Measurements from ENCODE around the gene ZDHHC13.

The ZDHHC13 gene

GRCh38 chr11:19117760-19118097 is 761 bp downstream of the ZDHHC13 start:
- TF ChIP-seq CTCF (IDR thresholded peaks at IDR 0.05) = no peak

DNA sequence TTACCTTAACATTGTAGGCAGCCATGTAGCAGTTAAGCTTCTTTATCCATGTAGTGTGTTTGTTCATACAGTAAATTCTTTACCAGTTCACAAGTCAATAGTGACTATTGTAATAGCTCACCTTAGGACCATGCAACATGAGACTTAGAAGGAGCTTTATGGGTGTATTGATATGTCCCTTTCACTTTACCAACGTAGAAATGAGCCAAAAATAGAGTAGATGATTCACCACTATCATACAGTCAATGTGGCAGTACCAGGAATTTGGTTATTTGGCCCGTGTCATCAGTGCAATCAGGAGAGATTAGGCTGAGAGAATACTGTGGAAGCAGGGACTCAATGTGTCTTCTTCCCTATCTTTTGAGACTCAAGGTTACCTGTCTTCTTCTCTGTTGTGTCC is 4.7 kb downstream of the ZDHHC13 start:
- TF ChIP-seq CTCF (IDR thresholded peaks at IDR 0.05) = no peak

DNA sequence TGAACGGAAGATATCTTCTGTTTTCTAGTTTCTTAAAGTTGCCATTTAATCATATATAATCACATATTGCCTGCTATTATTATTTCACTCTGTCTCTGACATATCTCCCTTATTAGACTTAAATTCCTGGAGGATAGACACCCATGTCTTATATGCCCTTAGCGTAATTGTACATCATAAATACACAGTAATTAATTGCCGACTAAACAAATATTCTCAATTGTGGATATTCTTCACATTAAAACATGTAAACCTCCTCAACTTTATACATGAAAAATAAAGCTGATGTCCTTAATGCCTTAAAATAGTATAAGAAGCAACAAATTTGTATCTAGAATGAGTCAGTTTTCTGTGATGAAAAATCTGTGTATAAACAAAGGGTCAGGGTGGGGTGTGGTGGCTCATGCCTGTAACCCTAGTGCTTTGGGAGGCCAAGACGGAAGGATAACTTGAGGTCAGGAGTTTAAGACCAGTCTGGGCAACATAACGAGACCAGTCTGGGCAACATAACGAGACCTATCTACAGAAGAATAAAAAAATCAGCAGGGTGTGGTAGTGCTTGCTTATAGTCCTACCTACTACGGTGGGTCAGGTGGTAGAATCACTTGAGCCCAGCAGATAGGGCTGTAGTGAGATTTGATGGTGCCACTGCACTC is 6.1 kb downstream of the ZDHHC13 start:
- no peak for TF ChIP-seq CTCF (IDR thresholded peaks at IDR 0.05)

DNA sequence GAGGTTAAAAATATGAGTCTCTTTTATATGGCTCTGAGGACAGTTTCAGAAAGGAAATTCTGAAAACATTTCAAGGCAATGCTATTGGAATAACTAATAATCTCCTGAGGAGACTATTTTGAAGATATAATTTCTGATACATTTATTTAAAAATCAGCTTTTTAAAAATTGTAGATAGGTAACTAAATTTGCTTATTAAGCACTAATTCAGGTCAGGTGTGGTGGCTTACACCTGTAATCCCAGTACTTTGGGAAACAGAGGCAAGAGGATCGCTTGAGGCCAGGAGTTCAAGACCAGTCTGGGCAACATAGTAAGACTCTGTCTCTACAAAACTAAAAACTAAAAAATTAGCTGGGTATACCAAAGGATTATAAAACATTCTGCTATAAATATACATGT is 17.0 kb downstream of the ZDHHC13 start:
- TF ChIP-seq CTCF (IDR thresholded peaks at IDR 0.05) = no peak

GRCh38 chr11:19145319-19145718 is 28.4 kb downstream of the ZDHHC13 start:
- TF ChIP-seq CTCF (IDR thresholded peaks at IDR 0.05) = no peak

DNA sequence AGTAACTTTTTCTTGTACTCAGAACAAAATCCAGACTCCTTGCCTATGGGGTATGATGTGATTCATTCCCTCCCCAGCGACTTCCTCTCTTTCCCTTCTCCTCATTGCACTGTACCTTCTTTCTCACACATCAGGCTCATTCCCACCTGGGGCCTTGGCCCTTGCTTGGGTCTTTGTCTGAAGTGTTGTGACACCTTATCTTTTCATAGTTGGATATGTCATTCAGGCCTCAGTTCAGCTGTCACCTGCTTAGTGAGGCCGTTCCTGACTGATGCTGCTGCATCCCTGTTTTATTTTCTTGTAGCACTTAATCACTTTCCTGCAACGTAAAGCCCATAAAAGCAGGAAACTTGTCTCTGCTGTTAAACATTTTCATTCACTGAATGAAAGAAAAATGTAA is 39.9 kb downstream of the ZDHHC13 start:
- TF ChIP-seq CTCF (IDR thresholded peaks at IDR 0.05) = no peak

- TF ChIP-seq CTCF (IDR thresholded peaks at IDR 0.05) = no peak
Observed at GRCh38 chr11:19160847-19161246, 43.9 kb downstream of the ZDHHC13 start.

DNA sequence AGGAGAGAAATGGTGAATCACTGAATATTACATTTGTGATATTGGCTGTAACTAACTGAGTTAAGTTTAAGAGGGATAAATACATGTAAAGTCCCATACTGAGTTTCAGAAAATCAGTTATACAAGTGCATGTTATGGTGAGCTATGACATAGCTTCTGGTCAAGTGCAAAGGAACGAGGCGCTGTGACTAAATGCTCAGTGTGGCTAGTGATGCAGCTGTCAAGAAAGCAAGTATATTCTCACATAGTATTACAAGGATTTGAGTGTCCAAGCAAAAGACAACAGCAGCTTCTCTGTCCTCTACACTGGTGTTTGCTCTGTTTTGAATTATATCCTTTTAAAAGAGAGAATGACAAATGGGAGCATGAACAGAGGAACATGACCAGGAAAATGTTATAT is 44.7 kb downstream of the ZDHHC13 start:
- TF ChIP-seq CTCF (IDR thresholded peaks at IDR 0.05) = no peak
